ENCODE results near the gene GDA. TPM values are rescaled to one million over a fixed set of nuclear protein-coding genes. Genes with fewer than 3 reads are reported as not detected.
A peak's percentile ranks its signal among the peaks of the same experiment; 100 is the strongest.
"Not testable (repeated sequence)": the region's sequence is repeated elsewhere in the genome, so short reads cannot be mapped to it uniquely, and the experiment has no call there.

GDA gene
- total and polyA plus RNA-seq, 5 donors from 2014 or later, result not detected

GRCh38 chr9:72289401-72289800 is 140.2 kb downstream of the GDA start:
- Mint-ChIP-seq H3K27ac (peak overlapping the region in 1 of 3 donors; percentile 7), H3K27me3 (peaks cover 8% of the 10 kb centered on the region), H3K9me3 (peaks cover 0 to 3% (median 0%) of the 10 kb centered on the region in 7 donors), H3K4me3 (no peak overlapping the region), H3K36me3 (no peaks in the 10 kb centered on the region), H3K4me1 (peaks cover 0 to 2% (median 0%) of the 10 kb centered on the region in 4 donors)
- Histone ChIP-seq H3K9me3 (ENCODE audit: control insufficient read depth in 2 of 2, low read length in 2 of 2) (no peaks in the 10 kb centered on the region), H3K4me1 (ENCODE audit: control insufficient read depth, insufficient read depth, low read length, poor library complexity, severe bottlenecking) (no peaks in the 10 kb centered on the region), H3K4me3 (ENCODE audit: low read depth, low read length) (no peak overlapping the region), H3K27me3 (ENCODE audit: control insufficient read depth, insufficient read depth, low read length) (no peaks in the 10 kb centered on the region), H3K27ac (ENCODE audit: insufficient read depth, low read length, poor library complexity, severe bottlenecking) (no peak overlapping the region), H3K36me3 (ENCODE audit: control insufficient read depth, insufficient read depth, low read length) (no peaks in the 10 kb centered on the region)
- ATAC-seq (ENCODE audit: low read depth in 2 of 2) (no peak), DNase-seq (no peak)

GRCh38 chr9:72290311-72290710 is 141.1 kb downstream of the GDA start:
- no peak overlapping the region for H3K27ac Mint-ChIP-seq
- no peaks in the 10 kb centered on the region for H3K36me3 Mint-ChIP-seq
- no peak overlapping the region for H3K4me3 ChIP-seq (ENCODE audit: low read depth, low read length)

GRCh38 chr9:72291576-72291975 is 142.3 kb downstream of the GDA start:
- not testable (repeated sequence) for DNase-seq; H3K9me3 Mint-ChIP-seq; H3K4me1 Mint-ChIP-seq; H3K9me3 ChIP-seq (ENCODE audit: control insufficient read depth in 2 of 2, low read length in 2 of 2); H3K27me3 ChIP-seq (ENCODE audit: control insufficient read depth, insufficient read depth, low read length); H3K36me3 Mint-ChIP-seq; ATAC-seq (ENCODE audit: low read depth in 2 of 2); H3K27me3 Mint-ChIP-seq; H3K27ac Mint-ChIP-seq; H3K27ac ChIP-seq (ENCODE audit: insufficient read depth, low read length, poor library complexity, severe bottlenecking); H3K4me3 ChIP-seq (ENCODE audit: low read depth, low read length); H3K36me3 ChIP-seq (ENCODE audit: control insufficient read depth, insufficient read depth, low read length); H3K4me1 ChIP-seq (ENCODE audit: control insufficient read depth, insufficient read depth, low read length, poor library complexity, severe bottlenecking); H3K4me3 Mint-ChIP-seq

More at GRCh38 chr9:72290311-72290710, 141.1 kb downstream of the GDA start:
- Histone ChIP-seq H3K9me3 (ENCODE audit: control insufficient read depth in 2 of 2, low read length in 2 of 2) (no peaks in the 10 kb centered on the region), H3K27ac (ENCODE audit: insufficient read depth, low read length, poor library complexity, severe bottlenecking) (no peak overlapping the region), H3K36me3 (ENCODE audit: control insufficient read depth, insufficient read depth, low read length) (no peaks in the 10 kb centered on the region), H3K4me1 (ENCODE audit: control insufficient read depth, insufficient read depth, low read length, poor library complexity, severe bottlenecking) (no peaks in the 10 kb centered on the region), H3K27me3 (ENCODE audit: control insufficient read depth, insufficient read depth, low read length) (no peaks in the 10 kb centered on the region)
- Mint-ChIP-seq H3K9me3 (peaks cover 0 to 3% (median 0%) of the 10 kb centered on the region in 7 donors), H3K4me1 (peaks cover 0 to 2% (median 0%) of the 10 kb centered on the region in 4 donors), H3K27me3 (peaks cover 8% of the 10 kb centered on the region), H3K4me3 (no peak overlapping the region)
- no peak for DNase-seq
- no peak for ATAC-seq (ENCODE audit: low read depth in 2 of 2)

- Mint-ChIP-seq H3K9me3 (peaks cover 0 to 3% (median 0%) of the 10 kb centered on the region in 7 donors), H3K4me3 (no peak overlapping the region)
- DNase-seq, result peak in 2 of 3 donors; percentile 32 to 54
These were observed 143.0 kb downstream of the GDA start for GRCh38 chr9:72292256-72292682.

GRCh38 chr9:72292874-72293607 is 143.8 kb downstream of the GDA start:
- no peak overlapping the region for H3K27ac ChIP-seq (ENCODE audit: insufficient read depth, low read length, poor library complexity, severe bottlenecking)
- Mint-ChIP-seq H3K36me3 (no peaks in the 10 kb centered on the region), H3K4me3 (no peak overlapping the region), H3K27ac (no peak overlapping the region), H3K4me1 (peaks cover 0 to 2% (median 0%) of the 10 kb centered on the region in 4 donors), H3K9me3 (peaks cover 0 to 3% (median 0%) of the 10 kb centered on the region in 7 donors), H3K27me3 (peaks cover 4% of the 10 kb centered on the region)
- no peaks in the 10 kb centered on the region for H3K36me3 ChIP-seq (ENCODE audit: control insufficient read depth, insufficient read depth, low read length)
- H3K9me3 ChIP-seq (ENCODE audit: control insufficient read depth in 2 of 2, low read length in 2 of 2), result no peaks in the 10 kb centered on the region
- H3K27me3 ChIP-seq (ENCODE audit: control insufficient read depth, insufficient read depth, low read length), result no peaks in the 10 kb centered on the region
- no peak overlapping the region for H3K4me3 ChIP-seq (ENCODE audit: low read depth, low read length)
- ATAC-seq (ENCODE audit: low read depth in 2 of 2) (no peak), DNase-seq (peak in 1 of 3 donors; percentile 19)
- no peaks in the 10 kb centered on the region for H3K4me1 ChIP-seq (ENCODE audit: control insufficient read depth, insufficient read depth, low read length, poor library complexity, severe bottlenecking)

More at GRCh38 chr9:72292256-72292682, 143.0 kb downstream of the GDA start:
- H3K27me3 Mint-ChIP-seq, result peaks cover 5% of the 10 kb centered on the region
- no peaks in the 10 kb centered on the region for H3K4me1 ChIP-seq (ENCODE audit: control insufficient read depth, insufficient read depth, low read length, poor library complexity, severe bottlenecking)
- H3K27ac ChIP-seq (ENCODE audit: insufficient read depth, low read length, poor library complexity, severe bottlenecking), result no peak overlapping the region
- peaks cover 0 to 2% (median 0%) of the 10 kb centered on the region in 4 donors for H3K4me1 Mint-ChIP-seq
- H3K36me3 Mint-ChIP-seq, result no peaks in the 10 kb centered on the region
- no peak overlapping the region for H3K4me3 ChIP-seq (ENCODE audit: low read depth, low read length)
- no peaks in the 10 kb centered on the region for H3K27me3 ChIP-seq (ENCODE audit: control insufficient read depth, insufficient read depth, low read length)
- H3K27ac Mint-ChIP-seq, result no peak overlapping the region
- no peaks in the 10 kb centered on the region for H3K9me3 ChIP-seq (ENCODE audit: control insufficient read depth in 2 of 2, low read length in 2 of 2)
- no peak for ATAC-seq (ENCODE audit: low read depth in 2 of 2)
- H3K36me3 ChIP-seq (ENCODE audit: control insufficient read depth, insufficient read depth, low read length), result no peaks in the 10 kb centered on the region

GRCh38 chr9:72294936-72295335 is 145.7 kb downstream of the GDA start:
- no peak overlapping the region for H3K4me3 Mint-ChIP-seq
- no peaks in the 10 kb centered on the region for H3K9me3 Mint-ChIP-seq
- DNase-seq (no peak), ATAC-seq (ENCODE audit: low read depth in 2 of 2) (no peak)
- H3K27me3 Mint-ChIP-seq, result no peaks in the 10 kb centered on the region
- Histone ChIP-seq H3K4me3 (ENCODE audit: low read depth, low read length) (no peak overlapping the region), H3K4me1 (ENCODE audit: control insufficient read depth, insufficient read depth, low read length, poor library complexity, severe bottlenecking) (no peaks in the 10 kb centered on the region), H3K27ac (ENCODE audit: insufficient read depth, low read length, poor library complexity, severe bottlenecking) (no peak overlapping the region), H3K36me3 (ENCODE audit: control insufficient read depth, insufficient read depth, low read length) (no peaks in the 10 kb centered on the region), H3K9me3 (ENCODE audit: control insufficient read depth in 2 of 2, low read length in 2 of 2) (no peaks in the 10 kb centered on the region), H3K27me3 (ENCODE audit: control insufficient read depth, insufficient read depth, low read length) (no peaks in the 10 kb centered on the region)
- no peaks in the 10 kb centered on the region for H3K36me3 Mint-ChIP-seq
- peak overlapping the region in 1 of 3 donors; percentile 43 for H3K27ac Mint-ChIP-seq
- H3K4me1 Mint-ChIP-seq, result peaks cover 0 to 2% (median 0%) of the 10 kb centered on the region in 4 donors

- H3K4me1 Mint-ChIP-seq, result peaks cover 8 to 15% (median 11%) of the 10 kb centered on the region in 4 donors
- Histone ChIP-seq H3K9me3 (ENCODE audit: control insufficient read depth in 2 of 2, low read length in 2 of 2) (no peaks in the 10 kb centered on the region), H3K27ac (ENCODE audit: insufficient read depth, low read length, poor library complexity, severe bottlenecking) (no peak overlapping the region), H3K36me3 (ENCODE audit: control insufficient read depth, insufficient read depth, low read length) (no peaks in the 10 kb centered on the region), H3K27me3 (ENCODE audit: control insufficient read depth, insufficient read depth, low read length) (no peaks in the 10 kb centered on the region), H3K4me1 (ENCODE audit: control insufficient read depth, insufficient read depth, low read length, poor library complexity, severe bottlenecking) (peaks cover 6% of the 10 kb centered on the region), H3K4me3 (ENCODE audit: low read depth, low read length) (no peak overlapping the region)
- no peak overlapping the region for H3K4me3 Mint-ChIP-seq
- peak overlapping the region in 1 of 3 donors; percentile 22 for H3K27ac Mint-ChIP-seq
- no peak for ATAC-seq (ENCODE audit: low read depth in 2 of 2)
- no peaks in the 10 kb centered on the region for H3K27me3 Mint-ChIP-seq
- peaks cover 0 to 4% (median 3%) of the 10 kb centered on the region in 7 donors for H3K9me3 Mint-ChIP-seq
- H3K36me3 Mint-ChIP-seq, result no peaks in the 10 kb centered on the region
- no peak for DNase-seq
These were observed 148.3 kb downstream of the GDA start for GRCh38 chr9:72297516-72297915.

Measured in CD4-positive, CD25-positive, alpha-beta regulatory T cell (primary cell).